Endodermal cell (in vitro differentiated cells): ENCODE results near the gene TMF1. TPM values are rescaled to one million over a fixed set of nuclear protein-coding genes. Genes with fewer than 3 reads are reported as not detected.

Experiments used
- DNase-seq: peaks from one replicate; pipeline ENCODE4 v3.0.0-alpha.2; 2017
- H3K27ac ChIP-seq: 2 replicates; pipeline ENCODE4 v1.5.1; 2013; ENCODE audit warnings: mild to moderate bottlenecking, low read depth, low read length, moderate library complexity
- H3K27me3 ChIP-seq: 2 replicates; pipeline ENCODE4 v1.6.1; 2013; ENCODE audit warnings: mild to moderate bottlenecking, low read length, moderate library complexity; ENCODE audit not compliant: insufficient read depth, control insufficient read depth, poor library complexity, severe bottlenecking
- H3K36me3 ChIP-seq: 2 replicates; pipeline ENCODE4 v1.7.0; 2013; ENCODE audit warnings: mild to moderate bottlenecking, low read length, moderate library complexity; ENCODE audit not compliant: control insufficient read depth, insufficient read depth
- H3K4me1 ChIP-seq: one replicate; pipeline ENCODE4 v1.7.0; 2013; ENCODE audit warnings: low read length; ENCODE audit not compliant: control insufficient read depth, insufficient read depth
- H3K4me3 ChIP-seq: 2 replicates; pipeline ENCODE4 v1.5.1; 2013; ENCODE audit warnings: mild to moderate bottlenecking, low read length, moderate library complexity
- H3K9ac ChIP-seq: 2 replicates; pipeline ENCODE4 v1.6.1; 2013; ENCODE audit warnings: mild to moderate bottlenecking, low read length, moderate library complexity; ENCODE audit not compliant: poor library complexity, severe bottlenecking; ENCODE audit errors: extremely low read depth
- H3K9me3 ChIP-seq: 2 replicates; pipeline ENCODE4 v1.6.1; 2013; ENCODE audit warnings: mild to moderate bottlenecking, low read length, moderate library complexity; ENCODE audit not compliant: control insufficient read depth
- H3K27ac Mint-ChIP-seq: 2 replicates; pipeline ENCODE4 v1.8.0; 2020; ENCODE audit warnings: mixed read lengths
- H3K27me3 Mint-ChIP-seq: 2 replicates; pipeline ENCODE4 v1.8.0; 2021; ENCODE audit warnings: mild to moderate bottlenecking, mixed read lengths; ENCODE audit not compliant: insufficient read depth
- H3K36me3 Mint-ChIP-seq: 2 replicates; pipeline ENCODE4 v1.8.0; 2020; ENCODE audit warnings: low read depth, mixed read lengths
- H3K4me1 Mint-ChIP-seq: 2 replicates; pipeline ENCODE4 v1.8.0; 2020; ENCODE audit warnings: mixed read lengths
- H3K4me3 Mint-ChIP-seq: 2 replicates; pipeline ENCODE4 v1.8.0; 2020; ENCODE audit warnings: mild to moderate bottlenecking, moderate library complexity, mixed read lengths
- H3K9me3 Mint-ChIP-seq: 2 replicates; pipeline ENCODE4 v1.8.0; 2020; ENCODE audit warnings: mild to moderate bottlenecking, mixed read lengths
- WGBS, 2 experiments: methylation state at CpG; one replicate each; pipeline versions ENCODE4 v1.1.5 to v1.1.7; 2013; ENCODE audit warnings: missing lambda C conversion rate in 2 of 2, mixed read lengths in 1 of 2; ENCODE audit not compliant: insufficient coverage in 1 of 2, insufficient read length in 1 of 2; 5-methylcytosine and 5-hydroxymethylcytosine counted together
- total RNA-seq, 2 donors: library from RNA; stranded (reverse); fragmentation: NEBNext Ultra II Directional in 1 of 2; extraction: Animal tissue kit (Norgen Biotek cat#: 25700) in 1 of 2; gene quantifications; 2 replicates in 1 of 2; 3 replicates in 1 of 2; pipeline ENCODE4 v1.2.1, GENCODE V29; 2021
- TF ChIP-seq, protein P1 (sequence below): fragments of 200-600 bp; sonication (generic); conservative IDR thresholded peaks from 2 replicates; pipeline ENCODE4 v1.5.0; 2021; ENCODE audit warnings: antibody characterized with exemption, mild to moderate bottlenecking

Gene TMF1
- total RNA-seq, 2 donors from 2014 or later = 25.6 to 31.3 TPM

DNA sequence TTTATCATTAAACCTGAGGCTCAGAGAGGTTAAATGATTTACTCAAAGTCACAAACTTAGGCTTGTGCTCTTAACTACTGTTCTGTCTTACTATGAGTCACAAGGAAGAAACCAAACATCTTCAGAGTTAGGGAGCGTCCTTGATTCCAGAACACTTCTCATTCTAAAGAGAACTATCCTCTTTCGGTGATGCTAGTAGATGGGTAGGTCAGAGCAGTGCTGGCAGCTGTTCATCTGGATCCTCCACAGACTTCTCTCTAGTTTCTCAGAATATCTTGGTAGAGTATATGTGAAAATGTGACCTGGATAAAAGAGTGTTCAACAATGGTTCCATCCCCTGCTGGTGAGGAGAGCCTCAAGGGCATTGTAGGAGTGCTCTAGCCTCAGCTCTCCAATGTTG, 35.9 kb upstream of the TMF1 start:
- Mint-ChIP-seq H3K9me3 (no peaks in the 10 kb centered on the region), H3K27ac (no peak overlapping the region), H3K36me3 (no peaks in the 10 kb centered on the region), H3K4me1 (peaks cover 28% of the 10 kb centered on the region), H3K4me3 (no peak overlapping the region), H3K27me3 (no peaks in the 10 kb centered on the region)
- 79% methylated on average over 2 of the region's 2 CpGs; no CpG with 5 or more reads in 1 of the 2 experiments for WGBS, 2 experiments
- Histone ChIP-seq H3K4me1 (peaks cover 4% of the 10 kb centered on the region), H3K36me3 (no peaks in the 10 kb centered on the region), H3K9me3 (no peaks in the 10 kb centered on the region), H3K27ac (no peak overlapping the region), H3K4me3 (peak overlapping the region; percentile 20), H3K27me3 (no peaks in the 10 kb centered on the region), H3K9ac (no peak overlapping the region)
- no peak for DNase-seq
- TF ChIP-seq, protein P1, sequence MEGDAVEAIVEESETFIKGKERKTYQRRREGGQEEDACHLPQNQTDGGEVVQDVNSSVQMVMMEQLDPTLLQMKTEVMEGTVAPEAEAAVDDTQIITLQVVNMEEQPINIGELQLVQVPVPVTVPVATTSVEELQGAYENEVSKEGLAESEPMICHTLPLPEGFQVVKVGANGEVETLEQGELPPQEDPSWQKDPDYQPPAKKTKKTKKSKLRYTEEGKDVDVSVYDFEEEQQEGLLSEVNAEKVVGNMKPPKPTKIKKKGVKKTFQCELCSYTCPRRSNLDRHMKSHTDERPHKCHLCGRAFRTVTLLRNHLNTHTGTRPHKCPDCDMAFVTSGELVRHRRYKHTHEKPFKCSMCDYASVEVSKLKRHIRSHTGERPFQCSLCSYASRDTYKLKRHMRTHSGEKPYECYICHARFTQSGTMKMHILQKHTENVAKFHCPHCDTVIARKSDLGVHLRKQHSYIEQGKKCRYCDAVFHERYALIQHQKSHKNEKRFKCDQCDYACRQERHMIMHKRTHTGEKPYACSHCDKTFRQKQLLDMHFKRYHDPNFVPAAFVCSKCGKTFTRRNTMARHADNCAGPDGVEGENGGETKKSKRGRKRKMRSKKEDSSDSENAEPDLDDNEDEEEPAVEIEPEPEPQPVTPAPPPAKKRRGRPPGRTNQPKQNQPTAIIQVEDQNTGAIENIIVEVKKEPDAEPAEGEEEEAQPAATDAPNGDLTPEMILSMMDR = peak; percentile 15

DNA sequence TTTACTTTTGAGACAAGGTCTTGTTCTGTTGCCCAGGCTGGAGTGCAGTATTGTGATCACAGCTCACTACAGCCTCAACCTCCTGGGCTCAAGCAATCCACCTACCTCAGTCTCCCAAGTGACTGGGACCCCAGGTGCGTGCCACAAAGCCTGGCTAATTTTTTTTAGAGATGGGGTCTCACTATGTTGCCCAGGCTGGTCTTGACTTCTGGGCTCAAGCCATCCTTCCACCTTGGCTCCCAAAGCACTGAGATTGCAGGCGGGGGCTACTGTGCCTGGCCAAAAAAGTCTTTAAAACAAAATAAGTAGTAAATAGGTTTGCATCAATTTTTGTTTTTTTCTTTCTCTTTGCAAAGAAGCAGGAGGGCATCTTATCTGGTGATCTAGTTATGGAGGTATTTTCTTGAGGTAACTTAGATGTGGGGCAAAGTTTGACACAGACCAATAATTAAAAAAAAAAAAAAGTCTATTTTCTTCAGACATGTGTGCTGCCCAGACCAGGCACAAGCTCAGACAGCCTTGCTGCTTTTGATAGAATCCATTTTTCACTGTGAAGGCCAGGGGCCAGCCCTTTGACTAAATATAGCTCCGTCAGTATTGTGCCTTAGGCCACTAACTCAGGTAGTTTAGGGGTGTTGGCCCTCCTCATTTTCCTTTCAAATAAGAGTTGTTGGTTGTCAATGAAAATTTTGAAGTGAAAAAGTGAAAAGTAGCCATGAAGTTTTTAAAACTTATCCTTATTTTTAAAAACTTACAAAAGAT, 35.1 kb upstream of the TMF1 start:
- WGBS, 2 experiments = 98 to 100% methylated on average over 1 to 3 of the region's 3 CpGs
- DNase-seq = no peak
- Mint-ChIP-seq H3K27ac (no peak overlapping the region), H3K27me3 (no peaks in the 10 kb centered on the region), H3K9me3 (no peaks in the 10 kb centered on the region), H3K36me3 (no peaks in the 10 kb centered on the region), H3K4me1 (peaks cover 31% of the 10 kb centered on the region), H3K4me3 (no peak overlapping the region)
- Histone ChIP-seq H3K9me3 (no peaks in the 10 kb centered on the region), H3K27me3 (no peaks in the 10 kb centered on the region), H3K4me3 (no peak overlapping the region), H3K36me3 (no peaks in the 10 kb centered on the region), H3K4me1 (peaks cover 4% of the 10 kb centered on the region), H3K9ac (no peak overlapping the region), H3K27ac (no peak overlapping the region)
- TF ChIP-seq, protein P1 = no peak

DNA sequence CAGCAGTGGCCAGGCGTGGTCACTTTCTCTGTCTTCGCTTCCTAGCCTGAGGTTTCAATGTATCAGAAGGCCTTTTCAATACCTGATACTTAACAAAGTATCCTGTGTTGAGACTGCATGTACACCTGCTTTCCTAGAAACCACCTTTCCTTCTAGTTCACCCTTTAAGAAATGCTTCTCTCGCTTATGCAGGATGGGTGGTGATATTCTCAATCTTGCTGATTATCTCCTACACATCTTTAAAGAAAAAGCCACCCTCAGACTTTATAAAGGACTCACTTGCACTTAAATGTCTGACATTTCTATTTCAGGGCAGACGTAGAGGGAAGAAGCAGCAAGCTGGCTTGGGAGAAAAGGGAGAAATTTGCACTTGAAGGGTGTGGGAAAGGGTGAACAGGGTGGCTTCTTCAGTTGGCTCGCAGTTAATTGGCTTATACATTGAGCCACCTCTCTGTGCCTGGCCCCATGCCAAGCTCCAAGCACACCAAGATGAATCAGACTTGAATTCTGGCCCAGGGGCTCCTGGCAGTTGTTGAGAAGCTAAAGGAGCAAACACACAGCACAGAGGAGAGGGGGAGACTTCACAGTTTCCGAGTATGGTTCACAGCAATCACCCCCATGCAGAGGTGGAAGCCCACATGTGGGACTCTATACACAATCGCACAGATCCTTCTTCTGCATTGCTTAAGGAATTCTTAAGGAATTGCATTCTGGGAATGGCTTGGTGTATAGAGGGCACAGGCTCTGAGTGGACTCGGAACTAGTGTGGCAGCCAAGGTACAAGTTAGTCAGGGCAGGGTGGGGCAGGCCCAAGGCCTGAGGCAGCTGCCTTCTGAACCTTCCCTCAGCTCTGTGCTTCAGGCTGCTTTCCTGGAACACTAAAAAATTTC, 33.9 kb upstream of the TMF1 start:
- peak overlapping the region; percentile 89 for H3K4me3 Mint-ChIP-seq
- peak overlapping the region; percentile 67 for H3K9ac ChIP-seq
- TF ChIP-seq, protein P1 = no peak
- DNase-seq = peak; percentile 58
- 65 to 70% methylated on average over 5 to 8 of the region's 8 CpGs for WGBS, 2 experiments
- no peaks in the 10 kb centered on the region for H3K36me3 ChIP-seq
- H3K27me3 ChIP-seq = no peaks in the 10 kb centered on the region
- H3K4me1 ChIP-seq = peaks cover 4% of the 10 kb centered on the region
- H3K4me3 ChIP-seq = peak overlapping the region; percentile 93
- no peak overlapping the region for H3K27ac Mint-ChIP-seq
- no peaks in the 10 kb centered on the region for H3K36me3 Mint-ChIP-seq
- H3K27ac ChIP-seq = no peak overlapping the region
- H3K9me3 ChIP-seq = no peaks in the 10 kb centered on the region
- no peaks in the 10 kb centered on the region for H3K27me3 Mint-ChIP-seq
- H3K4me1 Mint-ChIP-seq = peaks cover 29% of the 10 kb centered on the region
- H3K9me3 Mint-ChIP-seq = no peaks in the 10 kb centered on the region
